H1 (cell line): ENCODE measurements around the gene CASKIN2. TPM values are rescaled to one million over a fixed set of nuclear protein-coding genes. Genes with fewer than 3 reads are reported as not detected.

Experiments
- CHD7 ChIP-seq: fragments of 300-600 bp; sonication (generic); IDR thresholded peaks from 2 replicates; pipeline ENCODE4 v1.7.1; 2012; ENCODE audit warnings: low read length, moderate library complexity, mild to moderate bottlenecking, inconsistent platforms; ENCODE audit not compliant: insufficient replicate concordance
- NRF1 ChIP-seq: IDR thresholded peaks from 2 replicates; pipeline ENCODE4 v1.6.1; 2011; ENCODE audit warnings: mild to moderate bottlenecking, low read depth, low read length, improper control_type of control experiment
- polyA plus RNA-seq, 7 experiments: library from polyadenylated mRNA; depleted of rRNA in 3 of 7; stranded (reverse) in 5 of 7; unstranded in 2 of 7; fragments of >200 nt in 5 of 7; fragments of 200-250 nt in 2 of 7; gene quantifications; 1 replicate in 5 of 7; 2 replicates in 1 of 7; 4 replicates in 1 of 7; pipeline versions ENCODE4 v1.2.1 to v1.2.3, GENCODE V29; 2011 to 2013; ENCODE audit warnings: missing spikeins in 2 of 7, mixed read lengths in 2 of 7
- total RNA-seq: library from RNA; stranded (reverse); fragmentation: NEBNext Ultra II Directional; extraction: Animal tissue kit (Norgen Biotek cat#: 25700); gene quantifications from 2 replicates; pipeline ENCODE4 v1.2.1, GENCODE V29; 2021

Gene CASKIN2
- total and polyA plus RNA-seq, 2 of the 8 experiments (the other 6 are each of a cell fraction or from before 2014, with no cell fraction given), result 6.7 to 32.3 TPM

- TF ChIP-seq CHD7, result no peak
- no peak for TF ChIP-seq NRF1
These were observed 3.4 kb downstream of the CASKIN2 start (continued) for GRCh38 chr17:75511610-75512575.
